Measurements from ENCODE around the gene ADAMTS6. TPM values are rescaled to one million over a fixed set of nuclear protein-coding genes. Genes with fewer than 3 reads are reported as not detected.

Gene ADAMTS6
- total RNA-seq, 2 experiments from 2014 or later, result 2.0 to 2.6 TPM

GRCh38 chr5:65426656-65427055 is 55.1 kb downstream of the ADAMTS6 start:
- Histone ChIP-seq H3K4me3 (ENCODE audit: low read length) (no peak overlapping the region), H3K36me3 (ENCODE audit: insufficient read depth, low read length) (no peaks in the 10 kb centered on the region), H3K9me3 (ENCODE audit: control insufficient read depth in 1 of 2, insufficient read depth in 1 of 2, low read length in 2 of 2) (peaks cover 0 to 4% of the 10 kb centered on the region in 2 experiments), H3K27ac (ENCODE audit: low read depth in 1 of 2, low read length in 2 of 2) (no peak overlapping the region), H3K4me1 (ENCODE audit: insufficient read depth, low read length) (no peaks in the 10 kb centered on the region), H3K27me3 (ENCODE audit: control insufficient read depth in 1 of 2, insufficient read depth in 2 of 2, low read length in 2 of 2) (no peaks in the 10 kb centered on the region)
- DNase-seq (no peak), ATAC-seq (ENCODE audit: poor library complexity) (no peak)
- POLR2A ChIA-PET, result no interaction called here
- CTCF ChIA-PET, result interaction anchor here (0.6 kb wide), 1 partner anchor 161 kb away, joined by 3 read pairs; no protein-coding TSS in a partner anchor
- Mint-ChIP-seq H3K4me1 (ENCODE audit: low read depth) (no peaks in the 10 kb centered on the region), H3K36me3 (ENCODE audit: low read depth) (peaks cover 3% of the 10 kb centered on the region), H3K4me3 (no peak overlapping the region), H3K27ac (no peak overlapping the region), H3K27me3 (no peaks in the 10 kb centered on the region), H3K9me3 (peaks cover 3% of the 10 kb centered on the region)
- no peak for TF ChIP-seq CTCF (IDR thresholded peaks at IDR 0.05)
- intact Hi-C loops (cut with DNase I, micrococcal nuclease), result no loop called here

DNA sequence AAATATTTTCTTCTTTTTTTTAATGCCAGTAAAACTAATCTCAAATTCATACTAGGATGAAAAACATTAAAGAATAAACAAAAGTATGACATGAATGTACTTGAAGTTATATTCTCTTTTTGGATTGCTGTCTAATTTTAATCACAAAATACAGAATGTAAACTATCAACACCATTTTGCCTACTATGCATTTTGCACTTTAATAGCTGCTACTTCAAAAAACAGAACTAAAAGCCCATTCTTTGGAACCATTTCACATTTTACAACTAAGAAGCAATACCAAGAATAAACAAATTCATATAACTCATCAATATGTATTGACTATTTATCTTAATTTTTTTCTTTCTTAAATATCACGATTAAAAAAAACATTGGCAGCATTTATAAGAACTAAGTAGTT is 58.1 kb downstream of the ADAMTS6 start:
- Histone ChIP-seq H3K27me3 (ENCODE audit: control insufficient read depth in 1 of 2, insufficient read depth in 2 of 2, low read length in 2 of 2) (no peaks in the 10 kb centered on the region), H3K36me3 (ENCODE audit: insufficient read depth, low read length) (no peaks in the 10 kb centered on the region), H3K9me3 (ENCODE audit: control insufficient read depth in 1 of 2, insufficient read depth in 1 of 2, low read length in 2 of 2) (peaks cover 0 to 8% of the 10 kb centered on the region in 2 experiments), H3K4me1 (ENCODE audit: insufficient read depth, low read length) (no peaks in the 10 kb centered on the region), H3K4me3 (ENCODE audit: low read length) (no peak overlapping the region), H3K27ac (ENCODE audit: low read depth in 1 of 2, low read length in 2 of 2) (no peak overlapping the region)
- Mint-ChIP-seq H3K4me1 (ENCODE audit: low read depth) (no peaks in the 10 kb centered on the region), H3K9me3 (peaks cover 15% of the 10 kb centered on the region), H3K36me3 (ENCODE audit: low read depth) (peaks cover 15% of the 10 kb centered on the region), H3K27ac (no peak overlapping the region), H3K27me3 (no peaks in the 10 kb centered on the region), H3K4me3 (no peak overlapping the region)
- intact Hi-C loops (cut with DNase I, micrococcal nuclease), result no loop called here
- POLR2A ChIA-PET, result interaction anchor here (1.0 kb wide), 1 partner anchor 140 kb away, joined by 3 read pairs; the partner anchor contains the start of genes CENPK and PPWD1
- TF ChIP-seq CTCF (IDR thresholded peaks at IDR 0.05), result no peak
- ATAC-seq (ENCODE audit: poor library complexity) (no peak), DNase-seq (no peak)
- CTCF ChIA-PET, result no interaction called here

- peaks cover 23% of the 10 kb centered on the region for H3K36me3 Mint-ChIP-seq (ENCODE audit: low read depth)
- H3K4me3 Mint-ChIP-seq, result no peak overlapping the region
- Histone ChIP-seq H3K36me3 (ENCODE audit: insufficient read depth, low read length) (no peaks in the 10 kb centered on the region), H3K4me1 (ENCODE audit: insufficient read depth, low read length) (no peaks in the 10 kb centered on the region), H3K4me3 (ENCODE audit: low read length) (no peak overlapping the region), H3K27me3 (ENCODE audit: control insufficient read depth in 1 of 2, insufficient read depth in 2 of 2, low read length in 2 of 2) (no peaks in the 10 kb centered on the region), H3K27ac (ENCODE audit: low read depth in 1 of 2, low read length in 2 of 2) (no peak overlapping the region), H3K9me3 (ENCODE audit: control insufficient read depth in 1 of 2, insufficient read depth in 1 of 2, low read length in 2 of 2) (peaks cover 6 to 19% of the 10 kb centered on the region in 2 experiments)
- ATAC-seq (ENCODE audit: poor library complexity), result no peak
- H3K4me1 Mint-ChIP-seq (ENCODE audit: low read depth), result no peaks in the 10 kb centered on the region
- H3K27ac Mint-ChIP-seq, result no peak overlapping the region
- H3K27me3 Mint-ChIP-seq, result peaks cover 4% of the 10 kb centered on the region
- no peak for DNase-seq
- intact Hi-C loops (cut with DNase I, micrococcal nuclease), result no loop called here
- ChIA-PET POLR2A (no interaction called here), CTCF (no interaction called here)
- TF ChIP-seq CTCF (IDR thresholded peaks at IDR 0.05), result no peak
- peaks cover 27% of the 10 kb centered on the region for H3K9me3 Mint-ChIP-seq
Observed at GRCh38 chr5:65418661-65419060, 63.1 kb downstream of the ADAMTS6 start.

Measured in CD4-positive, alpha-beta T cell (primary cell).